Dermis microvascular lymphatic vessel endothelial cell (primary cell): Measurements from ENCODE around the gene TIAM2. TPM values are rescaled to one million over a fixed set of nuclear protein-coding genes. Genes with fewer than 3 reads are reported as not detected.

Source experiments
- DNase-seq, 2 donors: peaks; one replicate each; pipeline versions ENCODE4 v3.0.0 to v3.0.0-alpha.2; 2010; ENCODE audit warnings: low read depth in 2 of 2
- total RNA-seq: library from RNA; depleted of rRNA; stranded (reverse); fragments of >200 nt; gene quantifications from 2 replicates; pipeline ENCODE4 v1.2.1, GENCODE V29; 2014

TIAM2 gene
- total RNA-seq, 1 donor from 2014 or later, result 12.8 TPM

DNA sequence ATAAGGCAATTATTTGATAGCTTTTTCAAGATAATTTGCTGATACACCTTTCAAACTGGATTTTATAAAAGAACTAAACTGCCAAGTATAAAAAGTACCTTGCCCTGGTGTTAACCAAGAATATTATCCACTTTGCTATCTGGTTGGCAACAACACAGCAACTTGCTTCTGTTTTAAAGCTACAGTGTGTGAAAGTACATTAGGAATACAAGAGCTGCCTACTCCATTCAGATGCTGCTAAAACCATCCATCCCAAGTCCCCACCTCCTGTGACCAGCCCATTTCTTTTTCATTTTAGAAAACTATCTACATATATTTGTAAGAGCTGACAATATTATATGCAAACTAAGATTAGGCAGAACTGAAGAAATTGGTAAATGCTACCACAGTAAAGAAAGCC is 281.5 kb downstream of the TIAM2 start:
- DNase-seq, result no peak

DNA sequence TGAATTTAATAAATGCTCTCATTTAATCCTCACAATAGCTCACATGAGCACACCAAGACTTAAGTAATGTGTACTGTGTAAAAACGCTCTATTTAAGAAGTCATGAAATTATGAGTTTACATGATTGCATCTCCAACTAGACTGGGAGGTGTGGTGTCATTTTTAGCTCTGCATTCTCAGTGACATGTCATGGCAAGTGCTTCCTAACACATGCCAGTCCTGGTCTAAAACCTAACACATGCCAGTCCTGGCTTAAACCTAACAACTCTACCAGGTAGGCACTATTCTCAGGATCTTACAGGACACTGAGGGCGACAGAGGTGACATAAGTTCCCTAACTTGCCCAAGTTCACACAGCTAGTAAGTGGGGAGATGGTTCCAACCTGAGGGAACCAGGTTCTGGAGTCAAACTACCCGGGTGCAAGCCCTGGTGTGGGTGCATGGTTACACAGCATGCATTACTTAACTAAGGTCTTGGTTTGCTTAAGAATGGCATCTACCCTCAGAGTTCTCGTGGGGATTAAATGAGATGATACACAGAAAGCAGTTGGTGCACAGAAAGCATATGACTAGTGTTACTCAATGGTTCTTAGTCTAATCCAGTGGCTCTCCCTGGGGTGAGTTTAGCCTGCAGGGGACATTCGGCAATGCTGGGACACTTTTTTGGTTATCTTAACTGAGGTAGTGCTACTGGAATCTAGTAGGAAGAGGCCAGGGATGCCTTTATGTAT is 283.4 kb downstream of the TIAM2 start:
- DNase-seq, result no peak

DNA sequence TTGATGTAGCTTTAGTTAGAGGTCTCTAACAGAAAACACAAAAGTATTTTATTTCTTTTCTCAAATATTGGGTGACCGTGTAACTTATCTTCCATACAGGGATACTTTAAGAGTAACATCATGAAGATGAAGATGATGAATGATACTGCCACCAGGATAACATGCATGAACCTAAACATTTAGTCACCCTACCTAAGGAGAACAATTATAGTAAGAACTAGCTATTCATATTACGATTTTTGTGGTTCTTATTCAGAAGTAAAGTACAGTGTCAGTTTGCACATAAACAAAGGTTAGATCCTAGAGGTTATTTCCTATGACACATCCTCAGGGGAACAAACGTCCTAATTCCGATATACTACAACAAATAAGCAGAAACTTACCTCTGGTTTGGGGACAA is 289.7 kb downstream of the TIAM2 start:
- no peak for DNase-seq

DNA sequence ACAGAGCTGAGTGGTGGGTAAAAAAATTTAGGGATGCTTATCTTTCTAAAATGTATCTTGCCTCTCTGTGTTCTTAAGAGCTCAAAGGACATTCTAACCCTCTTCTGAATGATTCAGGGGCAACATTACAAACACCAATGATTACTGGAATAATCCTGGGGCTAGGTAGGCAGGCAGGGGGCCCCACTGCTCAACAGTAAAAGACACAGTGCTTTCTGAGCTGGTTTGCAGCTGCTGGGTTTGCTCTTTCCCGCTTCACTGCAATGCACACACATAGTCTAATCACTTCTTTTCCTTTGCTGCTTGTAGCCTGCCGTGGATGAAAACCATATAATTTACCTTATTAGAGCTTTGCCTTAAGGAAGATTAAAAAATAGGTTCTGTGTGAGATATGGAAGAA is 292.6 kb downstream of the TIAM2 start:
- DNase-seq, result no peak

DNA sequence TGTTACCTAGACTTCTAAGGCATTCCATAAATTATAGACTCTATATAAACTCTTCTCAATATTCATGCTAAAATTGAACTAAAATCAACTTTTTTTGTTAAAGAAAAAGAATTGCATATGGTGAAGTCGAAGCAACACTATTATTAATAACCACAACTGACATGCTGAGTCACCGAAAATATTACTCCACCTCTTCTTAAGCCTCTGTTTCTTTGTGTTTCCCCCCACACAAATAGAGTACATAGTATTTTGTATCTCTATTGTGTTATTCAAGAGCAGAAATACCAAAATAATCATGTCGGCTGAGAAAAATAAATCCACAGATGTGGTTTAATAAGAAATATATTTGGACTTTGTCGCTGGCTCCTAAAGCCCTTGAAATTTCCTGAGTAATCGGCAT is 295.4 kb downstream of the TIAM2 start:
- no peak for DNase-seq

DNA sequence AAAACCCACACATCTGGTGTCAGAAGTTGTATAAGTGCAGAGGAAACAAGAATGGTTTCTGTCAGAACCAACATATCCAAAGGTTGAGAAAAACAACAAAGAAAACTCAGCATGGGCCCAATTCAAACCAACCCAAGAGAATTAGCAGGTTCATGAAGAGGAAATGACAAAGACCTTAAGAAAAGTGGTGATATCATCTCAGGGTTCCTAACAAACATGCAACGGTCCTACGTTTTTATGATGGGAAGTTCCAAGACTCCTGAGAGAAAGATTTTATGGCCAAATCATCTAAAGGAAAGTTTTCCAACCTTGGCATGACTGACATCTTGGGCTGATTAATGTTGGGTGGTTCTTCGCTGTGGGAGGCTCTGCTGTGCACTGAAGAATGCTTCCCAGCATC is 296.2 kb downstream of the TIAM2 start:
- DNase-seq, result peak in 1 of 2 donors; percentile 42

DNA sequence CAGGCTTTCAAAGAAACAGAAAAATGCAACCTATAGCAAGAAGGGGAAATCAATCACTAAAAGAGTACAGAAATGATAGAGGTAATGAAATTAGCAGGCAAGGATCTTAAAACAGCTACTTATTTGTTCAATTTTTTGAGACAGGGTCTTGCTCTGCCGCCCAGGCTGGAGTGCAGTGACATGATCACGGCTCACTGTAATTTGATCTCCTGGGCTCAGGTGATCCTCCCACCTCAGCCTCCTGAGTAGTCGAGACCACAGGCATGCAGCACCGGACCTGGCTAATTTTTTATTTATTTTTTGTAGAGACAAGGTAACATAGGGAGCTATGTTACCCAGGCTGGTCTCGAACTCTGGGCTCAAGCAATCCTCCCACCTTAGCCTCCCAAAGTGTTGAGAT is 297.6 kb downstream of the TIAM2 start:
- DNase-seq, result no peak

DNA sequence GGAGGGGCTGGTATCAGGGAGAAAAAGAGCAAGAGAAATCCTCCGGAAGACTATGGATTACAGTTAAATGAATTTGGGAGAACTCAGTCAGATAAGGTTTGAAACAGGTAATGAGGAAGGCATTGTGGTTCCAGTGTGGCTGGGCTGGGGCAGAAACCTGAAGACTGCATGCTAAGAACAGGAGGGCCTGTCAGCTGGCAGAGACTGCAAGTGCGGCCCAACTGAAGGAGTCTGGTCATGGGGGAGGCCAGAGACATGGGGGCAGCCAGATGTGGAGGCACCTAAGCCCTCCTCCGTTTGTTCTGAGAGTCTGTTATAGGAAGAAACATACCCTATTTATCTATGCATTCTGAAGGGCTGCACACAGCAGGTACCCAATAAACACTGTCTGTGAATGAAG is 302.6 kb downstream of the TIAM2 start:
- DNase-seq, result no peak

DNA sequence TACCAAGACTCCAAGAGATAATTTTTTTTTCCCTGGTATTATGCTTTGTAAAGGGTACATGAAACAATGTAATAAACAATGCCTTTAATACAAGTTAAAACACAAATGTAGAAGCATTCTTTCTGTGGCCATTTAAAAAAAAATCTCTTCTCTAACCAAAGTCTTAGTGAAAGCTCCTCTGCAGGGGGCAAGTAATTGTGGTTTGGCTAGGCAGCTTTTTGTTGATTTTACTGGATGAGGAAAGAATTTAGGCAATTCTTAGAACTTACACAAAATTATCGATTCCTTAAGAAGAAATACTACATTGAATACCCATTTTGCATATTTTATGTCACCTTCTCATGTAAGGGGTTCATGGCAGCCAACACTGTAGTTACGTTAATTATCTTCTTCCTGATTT is 306.8 kb downstream of the TIAM2 start:
- DNase-seq, result no peak

DNA sequence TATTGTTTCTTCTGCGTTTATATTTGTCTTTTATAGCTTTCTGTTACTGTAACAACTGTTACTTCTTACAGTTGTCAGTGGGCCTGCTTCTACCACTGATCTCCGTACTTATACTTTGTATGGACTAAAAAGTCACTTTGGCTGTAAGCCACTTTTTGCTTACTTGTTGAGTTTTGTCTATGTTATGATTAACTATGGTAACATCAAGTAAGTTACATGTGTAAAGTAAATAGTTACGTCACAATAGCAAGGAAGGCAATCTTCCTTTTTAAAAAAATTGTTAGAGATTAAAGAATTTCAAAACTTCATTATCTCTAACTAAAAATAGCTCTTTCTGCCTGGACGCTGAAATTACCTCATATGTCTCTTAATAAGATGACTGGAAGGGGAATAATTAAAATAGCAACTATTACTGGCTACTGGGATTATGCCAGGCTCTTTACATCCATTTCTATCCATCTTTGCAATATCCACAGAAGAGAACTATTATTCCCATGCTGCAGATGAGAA is 308.3 kb downstream of the TIAM2 start:
- no peak for DNase-seq

DNA sequence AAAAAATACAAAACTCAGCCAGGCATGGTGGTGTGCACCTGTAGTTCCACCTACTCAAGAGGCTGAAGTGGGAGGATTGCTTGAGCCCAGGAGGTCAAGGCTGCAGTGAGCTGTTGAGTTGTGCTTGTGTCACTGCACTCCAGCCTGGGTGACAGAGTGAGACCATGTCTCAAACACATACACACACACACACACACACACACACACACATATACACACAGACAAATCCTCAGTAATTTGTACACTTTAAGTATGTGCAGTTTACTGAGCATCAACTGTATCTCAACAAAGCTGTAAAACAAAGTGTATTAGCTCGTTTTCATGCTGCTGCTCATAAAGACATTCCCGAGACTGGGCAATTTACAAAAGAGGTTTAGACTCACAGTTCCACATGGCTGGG is 311.8 kb downstream of the TIAM2 start:
- no peak for DNase-seq
